ENCODE results near the gene MBNL1.
A peak's percentile ranks its signal among the peaks of the same experiment; 100 is the strongest.
"Not testable (repeated sequence)": the region's sequence is repeated elsewhere in the genome, so short reads cannot be mapped to it uniquely, and the experiment has no call there.

Gene MBNL1

GRCh38 chr3:152327203-152327602, 58.5 kb downstream of the MBNL1 start:
- H3K9ac ChIP-seq (ENCODE audit: low read depth, low read length) = no peak overlapping the region
- H3K4me1 ChIP-seq (ENCODE audit: control insufficient read depth, insufficient read depth, low read length) = peaks cover 47% of the 10 kb centered on the region
- no peak overlapping the region for H3K4me3 ChIP-seq (ENCODE audit: low read length)
- no peak overlapping the region for H3K4me2 ChIP-seq (ENCODE audit: low read length)
- H3K36me3 ChIP-seq (ENCODE audit: insufficient read depth, low read length) = peaks cover 12% of the 10 kb centered on the region
- no peaks in the 10 kb centered on the region for H3K27me3 ChIP-seq (ENCODE audit: control insufficient read depth, insufficient read depth, low read length)
- H3K9me3 ChIP-seq (replicated peaks; ENCODE audit: low read length) = no peaks in the 10 kb centered on the region

GRCh38 chr3:152328841-152329240, 60.1 kb downstream of the MBNL1 start:
- peak overlapping the region; percentile 13 for H3K4me3 ChIP-seq (ENCODE audit: low read length)
- H3K27me3 ChIP-seq (ENCODE audit: control insufficient read depth, insufficient read depth, low read length) = no peaks in the 10 kb centered on the region
- peaks cover 53% of the 10 kb centered on the region for H3K4me1 ChIP-seq (ENCODE audit: control insufficient read depth, insufficient read depth, low read length)
- peak overlapping the region; percentile 66 for H3K4me2 ChIP-seq (ENCODE audit: low read length)
- peaks cover 14% of the 10 kb centered on the region for H3K36me3 ChIP-seq (ENCODE audit: insufficient read depth, low read length)
- no peaks in the 10 kb centered on the region for H3K9me3 ChIP-seq (replicated peaks; ENCODE audit: low read length)
- H3K9ac ChIP-seq (ENCODE audit: low read depth, low read length) = peak overlapping the region; percentile 63

- Histone ChIP-seq H3K4me3 (ENCODE audit: low read length) (no peak overlapping the region), H3K9ac (ENCODE audit: low read depth, low read length) (peak overlapping the region; percentile 73), H3K4me1 (ENCODE audit: control insufficient read depth, insufficient read depth, low read length) (peaks cover 50% of the 10 kb centered on the region)
These were observed 61.8 kb downstream of the MBNL1 start for GRCh38 chr3:152330559-152330958.

GRCh38 chr3:152331018-152331541, 62.4 kb downstream of the MBNL1 start:
- peak overlapping the region; percentile 60 for H3K4me2 ChIP-seq (ENCODE audit: low read length)
- H3K4me1 ChIP-seq (ENCODE audit: control insufficient read depth, insufficient read depth, low read length) = peaks cover 50% of the 10 kb centered on the region
- H3K27me3 ChIP-seq (ENCODE audit: control insufficient read depth, insufficient read depth, low read length) = no peaks in the 10 kb centered on the region
- peak overlapping the region; percentile 5 for H3K4me3 ChIP-seq (ENCODE audit: low read length)
- H3K36me3 ChIP-seq (ENCODE audit: insufficient read depth, low read length) = peaks cover 17% of the 10 kb centered on the region
- peak overlapping the region; percentile 73 for H3K9ac ChIP-seq (ENCODE audit: low read depth, low read length)
- H3K9me3 ChIP-seq (replicated peaks; ENCODE audit: low read length) = no peaks in the 10 kb centered on the region

More at GRCh38 chr3:152330559-152330958, 61.8 kb downstream of the MBNL1 start:
- no peaks in the 10 kb centered on the region for H3K27me3 ChIP-seq (ENCODE audit: control insufficient read depth, insufficient read depth, low read length)
- peaks cover 21% of the 10 kb centered on the region for H3K36me3 ChIP-seq (ENCODE audit: insufficient read depth, low read length)
- H3K4me2 ChIP-seq (ENCODE audit: low read length) = peak overlapping the region; percentile 60
- no peaks in the 10 kb centered on the region for H3K9me3 ChIP-seq (replicated peaks; ENCODE audit: low read length)

- Histone ChIP-seq H3K4me3 (ENCODE audit: low read length) (no peak overlapping the region), H3K4me2 (ENCODE audit: low read length) (peak overlapping the region; percentile 52), H3K36me3 (ENCODE audit: insufficient read depth, low read length) (peaks cover 14% of the 10 kb centered on the region), H3K9ac (ENCODE audit: low read depth, low read length) (peak overlapping the region; percentile 65), H3K9me3 (replicated peaks; ENCODE audit: low read length) (no peaks in the 10 kb centered on the region), H3K27me3 (ENCODE audit: control insufficient read depth, insufficient read depth, low read length) (no peaks in the 10 kb centered on the region), H3K4me1 (ENCODE audit: control insufficient read depth, insufficient read depth, low read length) (peaks cover 55% of the 10 kb centered on the region)
These were observed 63.3 kb downstream of the MBNL1 start for GRCh38 chr3:152331998-152332397.

- H3K9ac ChIP-seq (ENCODE audit: low read depth, low read length) = no peak overlapping the region
- no peaks in the 10 kb centered on the region for H3K9me3 ChIP-seq (replicated peaks; ENCODE audit: low read length)
- H3K27me3 ChIP-seq (ENCODE audit: control insufficient read depth, insufficient read depth, low read length) = no peaks in the 10 kb centered on the region
- peaks cover 45% of the 10 kb centered on the region for H3K4me1 ChIP-seq (ENCODE audit: control insufficient read depth, insufficient read depth, low read length)
- H3K4me3 ChIP-seq (ENCODE audit: low read length) = no peak overlapping the region
- no peak overlapping the region for H3K4me2 ChIP-seq (ENCODE audit: low read length)
- H3K36me3 ChIP-seq (ENCODE audit: insufficient read depth, low read length) = peaks cover 22% of the 10 kb centered on the region
These were observed 65.2 kb downstream of the MBNL1 start for GRCh38 chr3:152333928-152334327.

- Histone ChIP-seq H3K36me3 (ENCODE audit: insufficient read depth, low read length) (peaks cover 27% of the 10 kb centered on the region), H3K9me3 (replicated peaks; ENCODE audit: low read length) (no peaks in the 10 kb centered on the region), H3K4me1 (ENCODE audit: control insufficient read depth, insufficient read depth, low read length) (peaks cover 39% of the 10 kb centered on the region), H3K9ac (ENCODE audit: low read depth, low read length) (no peak overlapping the region), H3K27me3 (ENCODE audit: control insufficient read depth, insufficient read depth, low read length) (no peaks in the 10 kb centered on the region), H3K4me3 (ENCODE audit: low read length) (no peak overlapping the region), H3K4me2 (ENCODE audit: low read length) (no peak overlapping the region)
These were observed 66.0 kb downstream of the MBNL1 start for GRCh38 chr3:152334761-152335160.

GRCh38 chr3:152335273-152335672, 66.5 kb downstream of the MBNL1 start:
- Histone ChIP-seq H3K4me3 (ENCODE audit: low read length) (no peak overlapping the region), H3K4me1 (ENCODE audit: control insufficient read depth, insufficient read depth, low read length) (peaks cover 34% of the 10 kb centered on the region), H3K9ac (ENCODE audit: low read depth, low read length) (no peak overlapping the region)

GRCh38 chr3:152337337-152337736, 68.6 kb downstream of the MBNL1 start:
- not testable (repeated sequence) for H3K4me2 ChIP-seq (ENCODE audit: low read length); H3K27me3 ChIP-seq (ENCODE audit: control insufficient read depth, insufficient read depth, low read length); H3K9me3 ChIP-seq (replicated peaks; ENCODE audit: low read length); H3K9ac ChIP-seq (ENCODE audit: low read depth, low read length); H3K4me3 ChIP-seq (ENCODE audit: low read length)
- peaks cover 51% of the 10 kb centered on the region for H3K36me3 ChIP-seq (ENCODE audit: insufficient read depth, low read length)
- peaks cover 15% of the 10 kb centered on the region for H3K4me1 ChIP-seq (ENCODE audit: control insufficient read depth, insufficient read depth, low read length)

More at GRCh38 chr3:152335273-152335672, 66.5 kb downstream of the MBNL1 start:
- H3K27me3 ChIP-seq (ENCODE audit: control insufficient read depth, insufficient read depth, low read length) = no peaks in the 10 kb centered on the region
- no peaks in the 10 kb centered on the region for H3K9me3 ChIP-seq (replicated peaks; ENCODE audit: low read length)
- H3K4me2 ChIP-seq (ENCODE audit: low read length) = no peak overlapping the region
- peaks cover 33% of the 10 kb centered on the region for H3K36me3 ChIP-seq (ENCODE audit: insufficient read depth, low read length)

GRCh38 chr3:152338159-152338720, 69.5 kb downstream of the MBNL1 start:
- H3K36me3 ChIP-seq (ENCODE audit: insufficient read depth, low read length) = peaks cover 60% of the 10 kb centered on the region
- H3K4me3 ChIP-seq (ENCODE audit: low read length) = no peak overlapping the region
- H3K9ac ChIP-seq (ENCODE audit: low read depth, low read length) = no peak overlapping the region
- peaks cover 8% of the 10 kb centered on the region for H3K4me1 ChIP-seq (ENCODE audit: control insufficient read depth, insufficient read depth, low read length)
- no peaks in the 10 kb centered on the region for H3K27me3 ChIP-seq (ENCODE audit: control insufficient read depth, insufficient read depth, low read length)
- H3K9me3 ChIP-seq (replicated peaks; ENCODE audit: low read length) = no peaks in the 10 kb centered on the region
- H3K4me2 ChIP-seq (ENCODE audit: low read length) = no peak overlapping the region

- H3K4me3 ChIP-seq (ENCODE audit: low read length) = no peak overlapping the region
These were observed 71.3 kb downstream of the MBNL1 start for GRCh38 chr3:152339881-152340505.

GRCh38 chr3:152345233-152345632, 76.5 kb downstream of the MBNL1 start:
- H3K4me1 ChIP-seq (ENCODE audit: control insufficient read depth, insufficient read depth, low read length) = peaks cover 30% of the 10 kb centered on the region
- H3K4me3 ChIP-seq (ENCODE audit: low read length) = no peak overlapping the region
- H3K9me3 ChIP-seq (replicated peaks; ENCODE audit: low read length) = no peaks in the 10 kb centered on the region
- H3K27me3 ChIP-seq (ENCODE audit: control insufficient read depth, insufficient read depth, low read length) = no peaks in the 10 kb centered on the region
- H3K4me2 ChIP-seq (ENCODE audit: low read length) = no peak overlapping the region
- no peak overlapping the region for H3K9ac ChIP-seq (ENCODE audit: low read depth, low read length)
- peaks cover 45% of the 10 kb centered on the region for H3K36me3 ChIP-seq (ENCODE audit: insufficient read depth, low read length)

More at GRCh38 chr3:152339881-152340505, 71.3 kb downstream of the MBNL1 start:
- Histone ChIP-seq H3K27me3 (ENCODE audit: control insufficient read depth, insufficient read depth, low read length) (no peaks in the 10 kb centered on the region), H3K9ac (ENCODE audit: low read depth, low read length) (no peak overlapping the region), H3K36me3 (ENCODE audit: insufficient read depth, low read length) (peaks cover 65% of the 10 kb centered on the region), H3K4me2 (ENCODE audit: low read length) (no peak overlapping the region), H3K9me3 (replicated peaks; ENCODE audit: low read length) (no peaks in the 10 kb centered on the region), H3K4me1 (ENCODE audit: control insufficient read depth, insufficient read depth, low read length) (peaks cover 5% of the 10 kb centered on the region)
